Common myeloid progenitor, CD34-positive (primary cell): ENCODE results near the gene SLX4IP.

ENCODE experiments used
- CTCF ChIA-PET: fragments of 350-600 bp; sonication (Branson Sonifier 250); formaldehyde crosslinking; loops from one replicate; lab custom pipeline; 2021; ENCODE audit warnings: antibody characterized with exemption; lab: Charles Lee
- POLR2A ChIA-PET: fragments of 350-600 bp; sonication (Branson Sonifier 250); formaldehyde crosslinking; loops from one replicate; lab custom pipeline; 2021; ENCODE audit warnings: antibody characterized with exemption; lab: Charles Lee
- DNase-seq, 3 donors: peaks; one replicate each; pipeline versions ENCODE4 v3.0.0 to v3.0.0-alpha.2; 2013
- H3K27ac ChIP-seq, 2 experiments: 1 replicate in 1 of 2; 2 replicates in 1 of 2; pipeline ENCODE4 v1.7.0; 2013; ENCODE audit warnings: inconsistent platforms in 2 of 2, low read length in 2 of 2, mild to moderate bottlenecking in 2 of 2, low read depth in 1 of 2, moderate library complexity in 1 of 2; ENCODE audit not compliant: severe bottlenecking in 2 of 2, insufficient read depth in 1 of 2, poor library complexity in 1 of 2
- H3K27me3 ChIP-seq, 5 experiments: replicated peaks in 2 of 5; 1 replicate in 3 of 5; 2 replicates in 2 of 5; pipeline versions ENCODE4 v1.6.1 to v1.7.0; 2013; ENCODE audit warnings: low read length in 4 of 5, mild to moderate bottlenecking in 2 of 5, moderate library complexity in 2 of 5, inconsistent platforms in 1 of 5; ENCODE audit not compliant: insufficient read depth in 5 of 5, control insufficient read depth in 4 of 5
- H3K36me3 ChIP-seq, 4 experiments: 1 replicate in 2 of 4; 2 replicates in 2 of 4; pipeline versions ENCODE4 v1.6.1 to v1.7.0; 2013; ENCODE audit warnings: low read length in 3 of 4, control low read depth in 1 of 4, mild to moderate bottlenecking in 1 of 4; ENCODE audit not compliant: control insufficient read depth in 4 of 4, insufficient read depth in 4 of 4
- H3K4me1 ChIP-seq, 4 experiments: 1 replicate in 3 of 4; 2 replicates in 1 of 4; pipeline versions ENCODE4 v1.6.1 to v1.7.1; 2013; ENCODE audit warnings: low read length in 3 of 4, mild to moderate bottlenecking in 3 of 4, control low read depth in 1 of 4, inconsistent platforms in 1 of 4, moderate library complexity in 1 of 4; ENCODE audit not compliant: control insufficient read depth in 4 of 4, insufficient read depth in 4 of 4; ENCODE audit errors: control extremely low read depth in 1 of 4
- H3K4me3 ChIP-seq, 7 experiments: 1 replicate in 4 of 7; 2 replicates in 3 of 7; pipeline versions ENCODE4 v1.5.1 to v1.7.0; 2013; ENCODE audit warnings: mild to moderate bottlenecking in 7 of 7, low read length in 6 of 7, moderate library complexity in 6 of 7, inconsistent platforms in 2 of 7, low read depth in 2 of 7, control low read depth in 1 of 7; ENCODE audit not compliant: insufficient read depth in 4 of 7, control insufficient read depth in 1 of 7; ENCODE audit errors: extremely low read depth in 1 of 7
- H3K9me3 ChIP-seq, 5 experiments: 1 replicate in 4 of 5; 2 replicates in 1 of 5; pipeline versions ENCODE4 v1.6.1 to v1.7.1; 2013; ENCODE audit warnings: low read length in 4 of 5, mild to moderate bottlenecking in 2 of 5, inconsistent platforms in 1 of 5, low read depth in 1 of 5, moderate library complexity in 1 of 5; ENCODE audit not compliant: control insufficient read depth in 4 of 5, insufficient read depth in 2 of 5; ENCODE audit errors: control extremely low read depth in 1 of 5
- WGBS: methylation state at CpG from one replicate; pipeline ENCODE4 v1.1.5; 2013; ENCODE audit not compliant: insufficient coverage; 5-methylcytosine and 5-hydroxymethylcytosine counted together

SLX4IP gene

GRCh38 chr20:10671919-10672623 is 237.0 kb downstream of the SLX4IP start:
- Histone ChIP-seq H3K9me3 (no peaks in the 10 kb centered on the region), H3K27me3 (peaks cover 0 to 4% (median 0%) of the 10 kb centered on the region in 5 experiments), H3K36me3 (peaks cover 0 to 13% (median 1%) of the 10 kb centered on the region in 4 experiments), H3K4me1 (peaks cover 0 to 42% (median 37%) of the 10 kb centered on the region in 4 experiments), H3K4me3 (peak overlapping the region; percentile 17 to 87 (median 76)), H3K27ac (no peak overlapping the region)
- POLR2A ChIA-PET: no interaction called here
- CTCF ChIA-PET: interaction anchor here (0.9 to 2.3 kb wide), 11 partner anchors 9 to 605 kb away, joined by 3 to 12 read pairs (median 4); no protein-coding TSS in a partner anchor
- under 1% methylated on average over 38 of the region's 42 CpGs for WGBS
- DNase-seq: peak in 2 of 3 donors; percentile 38 to 52

GRCh38 chr20:10672624-10673127 is 237.6 kb downstream of the SLX4IP start:
- WGBS: 0% methylated on average over 40 of the region's 47 CpGs
- no peak overlapping the region for H3K27ac ChIP-seq
- no peaks in the 10 kb centered on the region for H3K9me3 ChIP-seq
- peak; percentile 75 to 95 (median 93) for DNase-seq
- peaks cover 0 to 7% (median 1%) of the 10 kb centered on the region in 4 experiments for H3K36me3 ChIP-seq
- ChIA-PET POLR2A (no interaction called here), CTCF (interaction anchor here (2.1 kb wide), 1 partner anchor 533 kb away, joined by 12 read pairs; no protein-coding TSS in a partner anchor)
- peaks cover 0 to 42% (median 37%) of the 10 kb centered on the region in 4 experiments for H3K4me1 ChIP-seq
- peaks cover 0 to 4% (median 0%) of the 10 kb centered on the region in 5 experiments for H3K27me3 ChIP-seq
- peak overlapping the region; percentile 50 to 87 (median 76) for H3K4me3 ChIP-seq

- ChIA-PET POLR2A (no interaction called here), CTCF (interaction anchor here (1.1 to 1.3 kb wide), 2 partner anchors 199 to 447 kb away, joined by 3 read pairs; no protein-coding TSS in a partner anchor)
- Histone ChIP-seq H3K27me3 (peaks cover 0 to 4% (median 0%) of the 10 kb centered on the region in 5 experiments), H3K36me3 (peaks cover 0 to 2% (median under 1%) of the 10 kb centered on the region in 4 experiments), H3K27ac (peak overlapping the region in 1 of 2 experiments; percentile 81), H3K4me1 (peaks cover 0 to 42% (median 37%) of the 10 kb centered on the region in 4 experiments), H3K9me3 (no peaks in the 10 kb centered on the region), H3K4me3 (peak overlapping the region; percentile 50 to 87 (median 76))
- WGBS: 0% methylated on average over 42 of the region's 73 CpGs
- peak; percentile 19 to 60 (median 48) for DNase-seq
These were observed 238.2 kb downstream of the SLX4IP start for GRCh38 chr20:10673176-10673841.

- Histone ChIP-seq H3K27me3 (peaks cover 0 to 4% (median 0%) of the 10 kb centered on the region in 5 experiments), H3K4me1 (peaks cover 0 to 42% (median 37%) of the 10 kb centered on the region in 4 experiments), H3K27ac (peak within 1 kb of the TSS in 1 of 2 experiments; percentile 81), H3K9me3 (no peaks in the 10 kb centered on the region), H3K36me3 (peaks cover 0 to 2% (median 0%) of the 10 kb centered on the region in 4 experiments), H3K4me3 (peak within 1 kb of the TSS; percentile 50 to 87 (median 76))
- WGBS: 0% methylated on average over 45 of the region's 84 CpGs
- ChIA-PET POLR2A (interaction anchor here (1.8 kb wide), 1 partner anchor 13 kb away, joined by 3 read pairs; no protein-coding TSS in a partner anchor), CTCF (interaction anchor here (0.6 to 1.6 kb wide), 7 partner anchors 11 to 532 kb away, joined by 3 to 4 read pairs (median 3); no protein-coding TSS in a partner anchor)
- peak; percentile 87 to 92 (median 92) for DNase-seq
These were observed 239.0 kb downstream of the SLX4IP start, which contains the start of gene JAG1 for GRCh38 chr20:10673842-10674683. Gene JAG1, minus strand, starts transcription at chr20:10673999. Its CDS starts 469 bp downstream, at chr20:10673530.

- peak; percentile 74 to 85 (median 82) for DNase-seq
These were observed 239.8 kb downstream of the SLX4IP start for GRCh38 chr20:10674684-10675449.

More at GRCh38 chr20:10674684-10675449, 239.8 kb downstream of the SLX4IP start:
- peaks cover 0 to 42% (median 37%) of the 10 kb centered on the region in 4 experiments for H3K4me1 ChIP-seq
- H3K4me3 ChIP-seq: peak overlapping the region; percentile 50 to 87 (median 76)
- peak overlapping the region in 1 of 2 experiments; percentile 81 for H3K27ac ChIP-seq
- ChIA-PET POLR2A (interaction anchor here (1.8 kb wide), 1 partner anchor 12 kb away, joined by 3 read pairs; no protein-coding TSS in a partner anchor), CTCF (interaction anchor here (0.6 to 1.6 kb wide), 6 partner anchors 10 to 531 kb away, joined by 3 to 4 read pairs (median 4); no protein-coding TSS in a partner anchor)
- H3K27me3 ChIP-seq: peaks cover 0 to 4% (median 0%) of the 10 kb centered on the region in 5 experiments
- H3K36me3 ChIP-seq: peaks cover 0 to 2% (median 0%) of the 10 kb centered on the region in 4 experiments
- no peaks in the 10 kb centered on the region for H3K9me3 ChIP-seq
- 6% methylated on average over 34 of the region's 38 CpGs for WGBS
